ENCODE data around the gene MYOM3.

The MYOM3 gene

DNA sequence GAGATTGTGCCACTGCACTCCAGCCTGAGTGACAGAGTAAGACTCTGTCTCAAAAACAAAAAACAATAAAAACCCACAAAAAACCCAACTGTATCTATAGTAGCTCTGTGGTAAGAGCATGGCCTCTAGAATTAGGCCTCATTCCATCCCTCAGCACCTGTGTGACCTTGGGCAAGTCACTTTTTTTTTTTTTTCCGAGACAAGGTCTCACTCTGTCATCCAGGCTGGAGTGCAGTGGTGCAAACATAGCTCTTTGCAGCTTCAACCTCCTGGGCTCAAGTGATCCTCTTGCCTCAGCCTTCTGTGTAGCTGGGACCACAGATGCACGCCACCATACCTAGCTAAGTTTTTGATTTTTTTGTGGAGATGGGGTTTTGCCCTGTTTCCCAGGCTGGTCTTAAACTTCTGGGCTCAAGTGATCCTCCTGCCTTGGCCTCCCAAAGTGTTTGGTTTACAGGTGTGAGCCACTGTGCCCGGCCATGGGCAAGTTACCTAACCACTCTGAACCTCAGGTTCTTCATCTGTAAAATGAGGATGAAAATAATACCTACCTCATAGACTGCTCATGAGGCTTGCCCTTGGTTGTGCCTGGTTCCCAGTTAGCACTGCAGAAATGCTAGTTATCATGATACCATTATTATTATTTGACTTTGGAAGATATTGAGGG is 15.3 kb upstream of the MYOM3 start:
- TF ChIP-seq EZH2 (IDR thresholded peaks at IDR 0.05; ENCODE audit: borderline replicate concordance, low read length) = no peak
- TF ChIP-seq, protein P1, sequence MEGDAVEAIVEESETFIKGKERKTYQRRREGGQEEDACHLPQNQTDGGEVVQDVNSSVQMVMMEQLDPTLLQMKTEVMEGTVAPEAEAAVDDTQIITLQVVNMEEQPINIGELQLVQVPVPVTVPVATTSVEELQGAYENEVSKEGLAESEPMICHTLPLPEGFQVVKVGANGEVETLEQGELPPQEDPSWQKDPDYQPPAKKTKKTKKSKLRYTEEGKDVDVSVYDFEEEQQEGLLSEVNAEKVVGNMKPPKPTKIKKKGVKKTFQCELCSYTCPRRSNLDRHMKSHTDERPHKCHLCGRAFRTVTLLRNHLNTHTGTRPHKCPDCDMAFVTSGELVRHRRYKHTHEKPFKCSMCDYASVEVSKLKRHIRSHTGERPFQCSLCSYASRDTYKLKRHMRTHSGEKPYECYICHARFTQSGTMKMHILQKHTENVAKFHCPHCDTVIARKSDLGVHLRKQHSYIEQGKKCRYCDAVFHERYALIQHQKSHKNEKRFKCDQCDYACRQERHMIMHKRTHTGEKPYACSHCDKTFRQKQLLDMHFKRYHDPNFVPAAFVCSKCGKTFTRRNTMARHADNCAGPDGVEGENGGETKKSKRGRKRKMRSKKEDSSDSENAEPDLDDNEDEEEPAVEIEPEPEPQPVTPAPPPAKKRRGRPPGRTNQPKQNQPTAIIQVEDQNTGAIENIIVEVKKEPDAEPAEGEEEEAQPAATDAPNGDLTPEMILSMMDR (IDR thresholded peaks at IDR 0.05; ENCODE audit: low read length) = no peak
- H3K27me3 ChIP-seq (ENCODE audit: insufficient read depth, low read length) = peaks cover 4% of the 10 kb centered on the region; the same call in 1 of the 2 replicates
- H3K4me2 ChIP-seq (ENCODE audit: low read length) = no peak overlapping the region
- H3K4me3 ChIP-seq (ENCODE audit: low read depth, low read length, poor library complexity, severe bottlenecking) = no peak overlapping the region
- H3K9me3 ChIP-seq (ENCODE audit: low read length) = peaks cover 5% of the 10 kb centered on the region; the same call in 1 of the 2 replicates
- no peaks in the 10 kb centered on the region for H3K4me1 ChIP-seq (ENCODE audit: insufficient read depth, low read length, severe bottlenecking)
- H3K27ac ChIP-seq (ENCODE audit: low read depth, low read length, poor library complexity, severe bottlenecking) = no peak overlapping the region
- H3F3A ChIP-seq (ENCODE audit: insufficient read depth, low read length) = no peaks in the 10 kb centered on the region
- no peaks in the 10 kb centered on the region for H3K79me2 ChIP-seq (ENCODE audit: insufficient read depth, low read length)
- H4K20me1 ChIP-seq (ENCODE audit: insufficient read depth, low read length) = no peaks in the 10 kb centered on the region
- no peaks in the 10 kb centered on the region for H3K36me3 ChIP-seq (ENCODE audit: insufficient read depth, low read length)
- no peak overlapping the region for H2AFZ ChIP-seq (ENCODE audit: low read length)
- H3K9ac ChIP-seq (ENCODE audit: low read length) = no peak overlapping the region
- H3K9me2 ChIP-seq (ENCODE audit: low read depth, low read length) = no peaks in the 10 kb centered on the region

DNA sequence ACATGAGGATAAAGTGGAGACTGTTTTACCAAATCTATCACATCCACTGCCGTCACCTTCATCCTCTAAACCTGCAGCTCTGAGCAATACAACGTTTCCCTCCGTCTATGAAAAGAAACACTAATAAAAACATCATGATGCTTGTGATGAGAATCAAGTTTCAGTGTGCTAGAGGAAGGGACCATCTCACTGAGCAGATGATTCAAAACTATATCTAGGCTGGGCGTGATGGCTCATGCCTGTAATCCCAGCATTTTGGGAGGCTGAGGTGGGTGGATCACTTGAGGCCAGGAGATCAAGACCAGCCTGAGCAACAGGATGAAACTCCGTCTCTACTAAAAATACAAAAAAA is 14.7 kb upstream of the MYOM3 start:
- Histone ChIP-seq H3K9me2 (ENCODE audit: low read depth, low read length) (no peaks in the 10 kb centered on the region), H3F3A (ENCODE audit: insufficient read depth, low read length) (no peaks in the 10 kb centered on the region), H3K79me2 (ENCODE audit: insufficient read depth, low read length) (no peaks in the 10 kb centered on the region), H2AFZ (ENCODE audit: low read length) (no peak overlapping the region), H3K9me3 (ENCODE audit: low read length) (peaks cover 5% of the 10 kb centered on the region; the same call in 1 of the 2 replicates), H3K27ac (ENCODE audit: low read depth, low read length, poor library complexity, severe bottlenecking) (no peak overlapping the region), H3K4me2 (ENCODE audit: low read length) (no peak overlapping the region), H3K4me3 (ENCODE audit: low read depth, low read length, poor library complexity, severe bottlenecking) (no peak overlapping the region), H3K36me3 (ENCODE audit: insufficient read depth, low read length) (no peaks in the 10 kb centered on the region), H3K4me1 (ENCODE audit: insufficient read depth, low read length, severe bottlenecking) (no peaks in the 10 kb centered on the region), H3K9ac (ENCODE audit: low read length) (no peak overlapping the region), H3K27me3 (ENCODE audit: insufficient read depth, low read length) (peaks cover 4% of the 10 kb centered on the region; the same call in 1 of the 2 replicates), H4K20me1 (ENCODE audit: insufficient read depth, low read length) (no peaks in the 10 kb centered on the region)
- TF ChIP-seq, protein P1 (IDR thresholded peaks at IDR 0.05; ENCODE audit: low read length) = no peak
- no peak for TF ChIP-seq EZH2 (IDR thresholded peaks at IDR 0.05; ENCODE audit: borderline replicate concordance, low read length)

DNA sequence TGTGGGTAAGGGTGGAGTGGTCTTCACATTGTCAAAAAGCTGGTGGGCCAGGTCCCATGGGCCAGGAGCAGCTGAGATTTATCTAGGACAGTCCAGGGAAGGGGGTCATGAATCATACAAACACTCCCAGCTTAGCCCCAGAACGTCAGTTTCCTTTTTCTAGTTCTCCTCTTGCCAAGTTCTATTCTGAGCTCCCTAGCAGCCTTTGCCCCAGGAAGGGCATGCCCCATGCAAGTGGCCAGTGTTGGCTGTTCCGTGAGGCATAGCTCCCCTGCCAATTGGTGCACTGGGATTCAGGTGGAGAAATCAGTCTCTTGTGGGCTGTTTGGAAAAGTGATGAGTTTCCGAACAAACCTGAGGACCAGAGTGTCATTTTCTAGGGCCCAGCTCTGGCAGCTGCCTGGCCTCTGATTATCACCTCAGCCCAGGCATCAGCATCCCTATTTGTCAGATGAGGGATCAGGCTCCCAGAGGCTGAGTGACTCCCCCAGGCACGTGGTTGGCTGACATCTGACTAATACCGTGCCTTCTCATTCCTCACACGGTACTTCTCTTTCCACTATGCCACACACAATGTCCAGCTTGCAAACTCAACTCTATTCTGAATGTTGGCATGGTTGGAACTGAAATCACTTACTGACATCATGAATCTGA is 14.2 kb upstream of the MYOM3 start:
- H3K79me2 ChIP-seq (ENCODE audit: insufficient read depth, low read length) = no peaks in the 10 kb centered on the region
- no peaks in the 10 kb centered on the region for H3K4me1 ChIP-seq (ENCODE audit: insufficient read depth, low read length, severe bottlenecking)
- H3K4me3 ChIP-seq (ENCODE audit: low read depth, low read length, poor library complexity, severe bottlenecking) = no peak overlapping the region
- no peaks in the 10 kb centered on the region for H3K36me3 ChIP-seq (ENCODE audit: insufficient read depth, low read length)
- H3K27ac ChIP-seq (ENCODE audit: low read depth, low read length, poor library complexity, severe bottlenecking) = no peak overlapping the region
- no peak overlapping the region for H2AFZ ChIP-seq (ENCODE audit: low read length)
- H3K27me3 ChIP-seq (ENCODE audit: insufficient read depth, low read length) = peaks cover 4% of the 10 kb centered on the region; the same call in 1 of the 2 replicates
- H4K20me1 ChIP-seq (ENCODE audit: insufficient read depth, low read length) = no peaks in the 10 kb centered on the region
- H3K4me2 ChIP-seq (ENCODE audit: low read length) = no peak overlapping the region
- H3K9ac ChIP-seq (ENCODE audit: low read length) = no peak overlapping the region
- H3F3A ChIP-seq (ENCODE audit: insufficient read depth, low read length) = no peaks in the 10 kb centered on the region
- H3K9me3 ChIP-seq (ENCODE audit: low read length) = peaks cover 5% of the 10 kb centered on the region; the same call in 1 of the 2 replicates
- TF ChIP-seq, protein P1 (IDR thresholded peaks at IDR 0.05; ENCODE audit: low read length) = no peak
- no peaks in the 10 kb centered on the region for H3K9me2 ChIP-seq (ENCODE audit: low read depth, low read length)

Data from OCI-LY1 (cell line).